Panc1 (cell line): ENCODE measurements around the gene TMEM52. TPM values are rescaled to one million over a fixed set of nuclear protein-coding genes. Genes with fewer than 3 reads are reported as not detected.

ENCODE experiments used
- ATAC-seq: fragments of 200-7000 bp; cut with Tn5 transposase; 2 replicates; pipeline ENCODE4 v1.9.1; 2020; ENCODE audit warnings: mild to moderate bottlenecking, moderate library complexity
- BruUV-seq: library from RNA; stranded (reverse); fragments of 400-500 nt; replicated peaks from 2 replicates; lab custom pipeline; 2021; lab: Mats Ljungman, UMichigan
- CTCF ChIA-PET: fragments of 300-600 bp; sonication (Branson Sonifier 250); formaldehyde crosslinking; loops from one replicate; lab custom pipeline; 2022; ENCODE audit warnings: antibody characterized with exemption; lab: Charles Lee
- POLR2A ChIA-PET: fragments of 300-600 bp; sonication (Branson Sonifier 250); formaldehyde crosslinking; loops from one replicate; lab custom pipeline; 2022; ENCODE audit warnings: antibody characterized with exemption; lab: Charles Lee
- DNase-seq: peaks from one replicate; pipeline ENCODE4 v3.0.0-alpha.2; 2010; ENCODE audit warnings: low read depth, low spot score
- H3K27ac ChIP-seq: 2 replicates; pipeline ENCODE4 v1.5.1; 2011; ENCODE audit warnings: mild to moderate bottlenecking, low read length, inconsistent platforms
- H3K27me3 ChIP-seq: fragments of 200-500 bp; sonication (Bioruptor generic); 2 replicates; pipeline ENCODE4 v1.6.0; 2014; ENCODE audit warnings: low read length, inconsistent platforms; ENCODE audit not compliant: control insufficient read depth, insufficient read depth
- H3K36me3 ChIP-seq: fragments of 200-500 bp; sonication (Bioruptor generic); 2 replicates; pipeline ENCODE4 v1.5.1; 2014; ENCODE audit warnings: inconsistent platforms, mild to moderate bottlenecking, low read length, moderate library complexity; ENCODE audit not compliant: control insufficient read depth, insufficient read depth
- H3K4me1 ChIP-seq: 2 replicates; pipeline ENCODE4 v1.5.1; 2011; ENCODE audit warnings: inconsistent platforms, mild to moderate bottlenecking, low read length, moderate library complexity; ENCODE audit not compliant: control insufficient read depth, insufficient read depth
- H3K4me3 ChIP-seq, 2 experiments: 2 replicates each; pipeline ENCODE4 v1.5.1; 2011 to 2012; ENCODE audit warnings: low read depth in 2 of 2, low read length in 2 of 2, mild to moderate bottlenecking in 2 of 2, inconsistent platforms in 1 of 2, moderate library complexity in 1 of 2
- H3K9me3 ChIP-seq: fragments of 200-500 bp; sonication (Bioruptor generic); 2 replicates; pipeline ENCODE4 v1.5.1; 2014; ENCODE audit warnings: low read depth, mild to moderate bottlenecking, inconsistent platforms, low read length, moderate library complexity; ENCODE audit not compliant: control insufficient read depth, insufficient read depth
- POLR2AphosphoS5 ChIP-seq: IDR thresholded peaks from 2 replicates; pipeline ENCODE4 v1.6.1; 2012; ENCODE audit warnings: mild to moderate bottlenecking, low read depth, low read length, moderate library complexity
- SIN3A ChIP-seq: IDR thresholded peaks from 2 replicates; pipeline ENCODE4 v1.6.1; 2012; ENCODE audit warnings: low read depth, mild to moderate bottlenecking, low read length, moderate library complexity, borderline replicate concordance; ENCODE audit not compliant: insufficient read depth
- TCF7L2 ChIP-seq: IDR thresholded peaks from 2 replicates; pipeline ENCODE4 v1.6.1; 2011; ENCODE audit warnings: mild to moderate bottlenecking, low read depth, low read length, inconsistent platforms
- in situ Hi-C: cut with HindIII; loops from 2 replicates; pipeline ENCODE4 v1.10.0; 2016; ENCODE audit warnings: low sequenced_read_pairs, low pct_unique_long_range_greater_than_20kb
- intact Hi-C: fragments of 100-400 bp; cut with micrococcal nuclease; formaldehyde crosslinking; loops from one replicate; pipeline ENCODE4 v1.10.0; 2022; ENCODE audit not compliant: unreplicated experiment
- total RNA-seq: library from RNA; stranded (reverse); gene quantifications from one replicate; pipeline ENCODE4 v1.2.1, GENCODE V29; 2021; ENCODE audit not compliant: unreplicated experiment
- TF ChIP-seq, protein P1 (sequence below): fragments of 450-650 bp; IDR thresholded peaks from 2 replicates; pipeline ENCODE4 v1.5.1; 2017; ENCODE audit warnings: mild to moderate bottlenecking
- TF ChIP-seq, protein P2 (sequence below), 2 experiments: IDR thresholded peaks; 2 replicates each; pipeline ENCODE4 v1.6.1; 2011 to 2012; ENCODE audit warnings: low read depth in 2 of 2, control low read depth in 1 of 2, low read length in 1 of 2, mild to moderate bottlenecking in 1 of 2, moderate library complexity in 1 of 2; ENCODE audit not compliant: insufficient read depth in 1 of 2

TMEM52 gene
- total RNA-seq, 1 experiment from 2014 or later: 2.5 TPM

GRCh38 chr1:1945782-1946393, 26.8 kb upstream of the TMEM52 start:
- ATAC-seq (no peak), DNase-seq (no peak)
- H3K9me3 ChIP-seq: no peaks in the 10 kb centered on the region
- no peaks in the 10 kb centered on the region; the same call in 1 of the 2 replicates for H3K4me1 ChIP-seq
- no peaks in the 10 kb centered on the region for H3K36me3 ChIP-seq
- no TSS peak for BruUV-seq
- no peaks in the 10 kb centered on the region for H3K27me3 ChIP-seq
- TF ChIP-seq, protein P1, sequence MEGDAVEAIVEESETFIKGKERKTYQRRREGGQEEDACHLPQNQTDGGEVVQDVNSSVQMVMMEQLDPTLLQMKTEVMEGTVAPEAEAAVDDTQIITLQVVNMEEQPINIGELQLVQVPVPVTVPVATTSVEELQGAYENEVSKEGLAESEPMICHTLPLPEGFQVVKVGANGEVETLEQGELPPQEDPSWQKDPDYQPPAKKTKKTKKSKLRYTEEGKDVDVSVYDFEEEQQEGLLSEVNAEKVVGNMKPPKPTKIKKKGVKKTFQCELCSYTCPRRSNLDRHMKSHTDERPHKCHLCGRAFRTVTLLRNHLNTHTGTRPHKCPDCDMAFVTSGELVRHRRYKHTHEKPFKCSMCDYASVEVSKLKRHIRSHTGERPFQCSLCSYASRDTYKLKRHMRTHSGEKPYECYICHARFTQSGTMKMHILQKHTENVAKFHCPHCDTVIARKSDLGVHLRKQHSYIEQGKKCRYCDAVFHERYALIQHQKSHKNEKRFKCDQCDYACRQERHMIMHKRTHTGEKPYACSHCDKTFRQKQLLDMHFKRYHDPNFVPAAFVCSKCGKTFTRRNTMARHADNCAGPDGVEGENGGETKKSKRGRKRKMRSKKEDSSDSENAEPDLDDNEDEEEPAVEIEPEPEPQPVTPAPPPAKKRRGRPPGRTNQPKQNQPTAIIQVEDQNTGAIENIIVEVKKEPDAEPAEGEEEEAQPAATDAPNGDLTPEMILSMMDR: no peak
- no peak for TF ChIP-seq TCF7L2
- no peak overlapping the region for H3K27ac ChIP-seq
- ChIA-PET POLR2A (interaction anchor here (0.7 to 1.1 kb wide), 2 partner anchors 99 to 228 kb away, joined by 3 to 12 read pairs; no protein-coding TSS in a partner anchor), CTCF (no interaction called here)
- H3K4me3 ChIP-seq: no peak overlapping the region
- in situ Hi-C loops (no loop called here), intact Hi-C loops (no loop called here)

- in situ Hi-C loops: no loop called here
- Histone ChIP-seq H3K4me1 (no peaks in the 10 kb centered on the region; the same call in 1 of the 2 replicates), H3K4me3 (peak overlapping the region; percentile 25 to 51), H3K9me3 (no peaks in the 10 kb centered on the region), H3K27ac (no peak overlapping the region), H3K36me3 (no peaks in the 10 kb centered on the region), H3K27me3 (no peaks in the 10 kb centered on the region)
- ChIA-PET CTCF (interaction anchor here (0.6 to 1.4 kb wide), 6 partner anchors 13 to 168 kb away, joined by 3 to 6 read pairs (median 3); no protein-coding TSS in a partner anchor), POLR2A (no interaction called here)
- ATAC-seq: peak; percentile 93
- no peak for DNase-seq
- BruUV-seq: no TSS peak
- intact Hi-C loops: loop anchor here (5.0 kb wide), 1 partner anchor 103 kb away; no protein-coding TSS in a partner anchor
- TF ChIP-seq, protein P2, sequence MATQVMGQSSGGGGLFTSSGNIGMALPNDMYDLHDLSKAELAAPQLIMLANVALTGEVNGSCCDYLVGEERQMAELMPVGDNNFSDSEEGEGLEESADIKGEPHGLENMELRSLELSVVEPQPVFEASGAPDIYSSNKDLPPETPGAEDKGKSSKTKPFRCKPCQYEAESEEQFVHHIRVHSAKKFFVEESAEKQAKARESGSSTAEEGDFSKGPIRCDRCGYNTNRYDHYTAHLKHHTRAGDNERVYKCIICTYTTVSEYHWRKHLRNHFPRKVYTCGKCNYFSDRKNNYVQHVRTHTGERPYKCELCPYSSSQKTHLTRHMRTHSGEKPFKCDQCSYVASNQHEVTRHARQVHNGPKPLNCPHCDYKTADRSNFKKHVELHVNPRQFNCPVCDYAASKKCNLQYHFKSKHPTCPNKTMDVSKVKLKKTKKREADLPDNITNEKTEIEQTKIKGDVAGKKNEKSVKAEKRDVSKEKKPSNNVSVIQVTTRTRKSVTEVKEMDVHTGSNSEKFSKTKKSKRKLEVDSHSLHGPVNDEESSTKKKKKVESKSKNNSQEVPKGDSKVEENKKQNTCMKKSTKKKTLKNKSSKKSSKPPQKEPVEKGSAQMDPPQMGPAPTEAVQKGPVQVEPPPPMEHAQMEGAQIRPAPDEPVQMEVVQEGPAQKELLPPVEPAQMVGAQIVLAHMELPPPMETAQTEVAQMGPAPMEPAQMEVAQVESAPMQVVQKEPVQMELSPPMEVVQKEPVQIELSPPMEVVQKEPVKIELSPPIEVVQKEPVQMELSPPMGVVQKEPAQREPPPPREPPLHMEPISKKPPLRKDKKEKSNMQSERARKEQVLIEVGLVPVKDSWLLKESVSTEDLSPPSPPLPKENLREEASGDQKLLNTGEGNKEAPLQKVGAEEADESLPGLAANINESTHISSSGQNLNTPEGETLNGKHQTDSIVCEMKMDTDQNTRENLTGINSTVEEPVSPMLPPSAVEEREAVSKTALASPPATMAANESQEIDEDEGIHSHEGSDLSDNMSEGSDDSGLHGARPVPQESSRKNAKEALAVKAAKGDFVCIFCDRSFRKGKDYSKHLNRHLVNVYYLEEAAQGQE (IDR thresholded peaks at IDR 0.05; ENCODE audit: insufficient read depth in 1 of 2, low read depth in 2 of 2, low read length in 1 of 2): peak in 1 of 2 experiments; percentile 91; a peak in 3 of 4 replicates
- TF ChIP-seq POLR2AphosphoS5 (no peak), TCF7L2 (no peak), SIN3A (no peak)
- TF ChIP-seq, protein P1: peak; percentile 98
Observed at GRCh38 chr1:1943834-1944570, 24.9 kb upstream of the TMEM52 start.
